HepG2 (cell line): Measurements from ENCODE around the gene NAA25. TPM values are rescaled to one million over a fixed set of nuclear protein-coding genes. Genes with fewer than 3 reads are reported as not detected.

Source experiments
- AHR ChIP-seq: IDR thresholded peaks from 2 replicates; pipeline ENCODE4 v1.6.1; 2018; ENCODE audit warnings: missing genetic modification reagents, missing compliant biosample characterization
- ESRRA ChIP-seq: sonication (generic); formaldehyde crosslinking; IDR thresholded peaks from 2 replicates; pipeline ENCODE4 v1.5.1; 2020; ENCODE audit warnings: mild to moderate bottlenecking, low read depth, missing genetic modification reagents
- GLI4 ChIP-seq: sonication (generic); formaldehyde crosslinking; IDR thresholded peaks from 2 replicates; pipeline ENCODE4 v1.5.1; 2020; ENCODE audit warnings: missing genetic modification reagents, mild to moderate bottlenecking, moderate library complexity, borderline replicate concordance
- HIVEP1 ChIP-seq: sonication (generic); formaldehyde crosslinking; IDR thresholded peaks from 2 replicates; pipeline ENCODE4 v1.4.0; 2020; ENCODE audit warnings: mild to moderate bottlenecking, missing genetic modification reagents
- HNF1A ChIP-seq, 2 experiments: sonication (generic) in 1 of 2; formaldehyde crosslinking in 1 of 2; IDR thresholded peaks; 2 replicates each; pipeline versions ENCODE4 v1.4.0 to v1.6.1; 2016 to 2020; ENCODE audit warnings: borderline replicate concordance in 1 of 2, low read depth in 1 of 2, mild to moderate bottlenecking in 1 of 2, missing genetic modification reagents in 1 of 2
- IKZF4 ChIP-seq: sonication (generic); formaldehyde crosslinking; IDR thresholded peaks from 2 replicates; pipeline ENCODE4 v1.5.1; 2020; ENCODE audit warnings: borderline replicate concordance, mild to moderate bottlenecking, low read depth, missing genetic modification reagents; ENCODE audit errors: not compliant biosample characterization
- JARID2 ChIP-seq: sonication (generic); formaldehyde crosslinking; IDR thresholded peaks from 2 replicates; pipeline ENCODE4 v1.8.1; 2023; ENCODE audit warnings: missing genetic modification reagents, inconsistent platforms; ENCODE audit not compliant: insufficient replicate concordance
- MBD4 ChIP-seq: IDR thresholded peaks from 2 replicates; pipeline ENCODE4 v1.6.1; 2012; ENCODE audit warnings: low read length, inconsistent platforms, borderline replicate concordance
- SOX13 ChIP-seq, 3 experiments: fragments of 450-650 bp in 1 of 3; sonication (generic) in 1 of 3; formaldehyde crosslinking in 1 of 3; IDR thresholded peaks in 2 of 3; conservative IDR thresholded peaks in 1 of 3; 2 replicates each; pipeline versions ENCODE4 v1.5.0 to v1.6.1; 2016 to 2020; ENCODE audit warnings: antibody characterized with exemption in 1 of 3, mild to moderate bottlenecking in 1 of 3, missing compliant biosample characterization in 1 of 3, missing genetic modification reagents in 1 of 3, moderate library complexity in 1 of 3
- TBX3 ChIP-seq: fragments of 450-650 bp; IDR thresholded peaks from 2 replicates; pipeline ENCODE4 v1.6.1; 2017; ENCODE audit warnings: antibody characterized with exemption, mild to moderate bottlenecking, inconsistent platforms, borderline replicate concordance
- ZNF335 ChIP-seq: sonication (generic); formaldehyde crosslinking; IDR thresholded peaks from 2 replicates; pipeline ENCODE4 v1.4.0; 2020; ENCODE audit warnings: missing genetic modification reagents
- ZNF354B ChIP-seq: sonication (generic); formaldehyde crosslinking; IDR thresholded peaks from 2 replicates; pipeline ENCODE4 v1.8.0; 2022; ENCODE audit warnings: mild to moderate bottlenecking, missing genetic modification reagents
- ZNF709 ChIP-seq: sonication (generic); formaldehyde crosslinking; IDR thresholded peaks from 2 replicates; pipeline ENCODE4 v1.5.0; 2020; ENCODE audit warnings: mild to moderate bottlenecking, missing genetic modification reagents
- polyA plus RNA-seq, 8 experiments: library from polyadenylated mRNA; depleted of rRNA in 3 of 8; stranded (reverse) in 7 of 8; unstranded in 1 of 8; fragments of >200 nt; fragmentation: Illumina TruSeq in 4 of 8; extraction: Trizol in 4 of 8; gene quantifications; 2 replicates each; pipeline versions ENCODE4 v1.2.1 to v1.2.3, GENCODE V29; 2011 to 2016; ENCODE audit warnings: low read depth in 4 of 8, missing spikeins in 1 of 8, mixed read lengths in 1 of 8; ENCODE audit not compliant: insufficient read depth in 1 of 8
- total RNA-seq, 5 experiments: library from RNA; depleted of rRNA; stranded (reverse); fragments of >200 nt; fragmentation: Illumina TruSeq; extraction: Trizol; gene quantifications; 2 replicates each; pipeline ENCODE4 v1.2.3, GENCODE V29; 2016; ENCODE audit warnings: low read depth in 1 of 5
- TF ChIP-seq, protein P1 (sequence below): fragments of 450-650 bp; IDR thresholded peaks from 2 replicates; pipeline ENCODE4 v1.6.1; 2016
- TF ChIP-seq, protein P2 (sequence below): sonication (generic); formaldehyde crosslinking; IDR thresholded peaks from 2 replicates; pipeline ENCODE4 v1.5.0; 2020; ENCODE audit warnings: mild to moderate bottlenecking, missing genetic modification reagents
- TF ChIP-seq, protein P3 (sequence below): sonication (generic); formaldehyde crosslinking; IDR thresholded peaks from 2 replicates; pipeline ENCODE4 v1.4.0; 2020; ENCODE audit warnings: low read depth, mild to moderate bottlenecking, missing genetic modification reagents

Gene NAA25
- total and polyA plus RNA-seq, 2 of the 13 experiments (the other 11 are each of a cell fraction or from before 2014, with no cell fraction given) = 11.4 to 32.0 TPM

DNA sequence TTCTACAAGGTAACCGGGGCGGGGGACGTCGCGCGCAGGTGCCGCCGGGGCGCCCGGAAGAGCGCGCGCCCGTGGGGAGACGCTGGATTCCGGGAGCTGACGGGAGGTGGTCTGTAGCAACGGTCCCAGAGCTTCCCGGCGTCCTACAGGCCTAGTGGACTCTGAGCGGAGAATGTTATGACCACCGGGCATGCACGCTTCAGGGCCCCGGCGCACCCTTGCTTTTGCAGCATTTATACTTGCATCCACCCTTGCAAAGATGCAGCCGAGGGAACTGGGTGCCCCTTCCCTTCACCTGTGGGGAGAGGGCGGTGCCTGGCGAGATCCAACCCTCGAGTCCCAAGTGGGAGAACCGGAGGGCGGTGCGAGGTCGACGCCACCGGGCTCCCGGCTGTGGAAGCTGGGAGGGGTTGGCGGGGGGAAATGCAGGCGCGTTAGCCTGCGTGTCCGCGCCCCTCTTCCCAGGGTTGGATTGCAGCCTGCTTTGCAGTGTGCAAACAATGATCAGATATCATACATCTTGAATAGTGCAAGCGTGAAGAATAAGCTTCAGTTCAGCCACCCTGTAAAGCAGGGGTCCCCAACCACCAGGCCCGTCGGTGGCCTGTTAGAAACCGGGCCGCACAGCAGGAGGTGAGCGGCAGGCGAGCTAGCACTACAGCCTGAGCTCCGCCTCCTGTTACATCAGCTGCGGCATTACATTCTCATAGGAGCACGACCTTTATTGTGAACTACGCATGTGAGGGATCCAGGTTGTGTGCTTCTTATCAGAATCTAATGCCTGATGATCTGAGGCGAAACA is 94.8 kb downstream of the NAA25 start (continued):
- TF ChIP-seq, protein P1, sequence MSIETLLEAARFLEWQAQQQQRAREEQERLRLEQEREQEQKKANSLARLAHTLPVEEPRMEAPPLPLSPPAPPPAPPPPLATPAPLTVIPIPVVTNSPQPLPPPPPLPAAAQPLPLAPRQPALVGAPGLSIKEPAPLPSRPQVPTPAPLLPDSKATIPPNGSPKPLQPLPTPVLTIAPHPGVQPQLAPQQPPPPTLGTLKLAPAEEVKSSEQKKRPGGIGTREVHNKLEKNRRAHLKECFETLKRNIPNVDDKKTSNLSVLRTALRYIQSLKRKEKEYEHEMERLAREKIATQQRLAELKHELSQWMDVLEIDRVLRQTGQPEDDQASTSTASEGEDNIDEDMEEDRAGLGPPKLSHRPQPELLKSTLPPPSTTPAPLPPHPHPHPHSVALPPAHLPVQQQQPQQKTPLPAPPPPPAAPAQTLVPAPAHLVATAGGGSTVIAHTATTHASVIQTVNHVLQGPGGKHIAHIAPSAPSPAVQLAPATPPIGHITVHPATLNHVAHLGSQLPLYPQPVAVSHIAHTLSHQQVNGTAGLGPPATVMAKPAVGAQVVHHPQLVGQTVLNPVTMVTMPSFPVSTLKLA = no peak
- TF ChIP-seq AHR (CRISPR knock-in tag) = 0 out of 2 replicates have a peak, but pooled peaks have one; percentile 26
- TF ChIP-seq TBX3 = no peak
- no peak for TF ChIP-seq MBD4
- peak; percentile 12 for TF ChIP-seq HIVEP1 (CRISPR knock-in tag)
- TF ChIP-seq ZNF709 (CRISPR knock-in tag) = no peak; the same call in 1 of the 2 replicates
- no peak for TF ChIP-seq SOX13 (IDR thresholded peaks at IDR 0.05)
- peak in 1 of 2 experiments; percentile 48; a peak in 2 of 4 replicates for TF ChIP-seq SOX13 (CRISPR knock-in tag; conservative IDR thresholded peaks at IDR 0.05 in 1 of 2, IDR thresholded peaks at IDR 0.05 in 1 of 2)
- TF ChIP-seq, protein P2, sequence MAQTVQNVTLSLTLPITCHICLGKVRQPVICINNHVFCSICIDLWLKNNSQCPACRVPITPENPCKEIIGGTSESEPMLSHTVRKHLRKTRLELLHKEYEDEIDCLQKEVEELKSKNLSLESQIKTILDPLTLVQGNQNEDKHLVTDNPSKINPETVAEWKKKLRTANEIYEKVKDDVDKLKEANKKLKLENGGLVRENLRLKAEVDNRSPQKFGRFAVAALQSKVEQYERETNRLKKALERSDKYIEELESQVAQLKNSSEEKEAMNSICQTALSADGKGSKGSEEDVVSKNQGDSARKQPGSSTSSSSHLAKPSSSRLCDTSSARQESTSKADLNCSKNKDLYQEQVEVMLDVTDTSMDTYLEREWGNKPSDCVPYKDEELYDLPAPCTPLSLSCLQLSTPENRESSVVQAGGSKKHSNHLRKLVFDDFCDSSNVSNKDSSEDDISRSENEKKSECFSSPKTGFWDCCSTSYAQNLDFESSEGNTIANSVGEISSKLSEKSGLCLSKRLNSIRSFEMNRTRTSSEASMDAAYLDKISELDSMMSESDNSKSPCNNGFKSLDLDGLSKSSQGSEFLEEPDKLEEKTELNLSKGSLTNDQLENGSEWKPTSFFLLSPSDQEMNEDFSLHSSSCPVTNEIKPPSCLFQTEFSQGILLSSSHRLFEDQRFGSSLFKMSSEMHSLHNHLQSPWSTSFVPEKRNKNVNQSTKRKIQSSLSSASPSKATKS (CRISPR knock-in tag) = no peak
- TF ChIP-seq ZNF354B (CRISPR knock-in tag) = no peak; the same call in 1 of the 2 replicates
- no peak for TF ChIP-seq HNF1A (IDR thresholded peaks at IDR 0.05; ENCODE audit: low read depth)
- TF ChIP-seq HNF1A (CRISPR knock-in tag; IDR thresholded peaks at IDR 0.05; ENCODE audit: borderline replicate concordance) = peak; percentile 27; the same call in 1 of the 2 replicates
- TF ChIP-seq GLI4 = no peak
- TF ChIP-seq, protein P3, sequence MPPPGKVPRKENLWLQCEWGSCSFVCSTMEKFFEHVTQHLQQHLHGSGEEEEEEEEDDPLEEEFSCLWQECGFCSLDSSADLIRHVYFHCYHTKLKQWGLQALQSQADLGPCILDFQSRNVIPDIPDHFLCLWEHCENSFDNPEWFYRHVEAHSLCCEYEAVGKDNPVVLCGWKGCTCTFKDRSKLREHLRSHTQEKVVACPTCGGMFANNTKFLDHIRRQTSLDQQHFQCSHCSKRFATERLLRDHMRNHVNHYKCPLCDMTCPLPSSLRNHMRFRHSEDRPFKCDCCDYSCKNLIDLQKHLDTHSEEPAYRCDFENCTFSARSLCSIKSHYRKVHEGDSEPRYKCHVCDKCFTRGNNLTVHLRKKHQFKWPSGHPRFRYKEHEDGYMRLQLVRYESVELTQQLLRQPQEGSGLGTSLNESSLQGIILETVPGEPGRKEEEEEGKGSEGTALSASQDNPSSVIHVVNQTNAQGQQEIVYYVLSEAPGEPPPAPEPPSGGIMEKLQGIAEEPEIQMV (CRISPR knock-in tag) = peak; percentile 44; the same call in 1 of the 2 replicates
- TF ChIP-seq ESRRA (CRISPR knock-in tag) = no peak
- TF ChIP-seq JARID2 = no peak
- TF ChIP-seq ZNF335 (CRISPR knock-in tag) = no peak
- TF ChIP-seq IKZF4 (CRISPR knock-in tag) = peak; percentile 72
